Keratinocyte (primary cell): ENCODE measurements around the gene JMJD1C. TPM values are rescaled to one million over a fixed set of nuclear protein-coding genes. Genes with fewer than 3 reads are reported as not detected.

Source experiments
- DNase-seq: peaks from one replicate; pipeline ENCODE4 v3.0.0-alpha.2; 2011; ENCODE audit warnings: low read depth, missing footprints, low spot score
- FAIRE-seq: peaks from 2 replicates; lab custom pipeline; 2011; peaks lifted over from hg19 to GRCh38; lab: Jason Lieb, UNC
- H2AFZ ChIP-seq: 2 replicates; pipeline ENCODE4 v1.6.0; 2012; ENCODE audit warnings: low read length, control low read depth, inconsistent platforms; ENCODE audit not compliant: control insufficient read depth
- H3K27ac ChIP-seq: 2 replicates; pipeline ENCODE4 v1.5.1; 2011; ENCODE audit warnings: low read length; ENCODE audit not compliant: control insufficient read depth, insufficient read depth
- H3K27me3 ChIP-seq: 3 replicates; pipeline ENCODE4 v1.6.0; 2011; ENCODE audit warnings: low read length; ENCODE audit not compliant: control insufficient read depth, insufficient read depth; ENCODE audit errors: extremely low read depth
- H3K36me3 ChIP-seq, 2 experiments: 2 replicates in 1 of 2; 3 replicates in 1 of 2; pipeline ENCODE4 v1.5.1; 2011; ENCODE audit warnings: low read length in 2 of 2, mild to moderate bottlenecking in 1 of 2; ENCODE audit not compliant: control insufficient read depth in 2 of 2, insufficient read depth in 2 of 2; ENCODE audit errors: extremely low read depth in 1 of 2
- H3K4me1 ChIP-seq: 3 replicates; pipeline ENCODE4 v1.5.1; 2011; ENCODE audit warnings: low read length; ENCODE audit not compliant: control insufficient read depth, insufficient read depth; ENCODE audit errors: extremely low read depth
- H3K4me2 ChIP-seq: 3 replicates; pipeline ENCODE4 v1.6.0; 2011; ENCODE audit warnings: low read depth, low read length; ENCODE audit not compliant: control insufficient read depth, insufficient read depth; ENCODE audit errors: extremely low read depth
- H3K4me3 ChIP-seq, 3 experiments: fragments of 200-600 bp in 1 of 3; sonication (generic) in 1 of 3; 2 replicates in 2 of 3; 3 replicates in 1 of 3; pipeline ENCODE4 v1.5.1; 2011 to 2016; ENCODE audit warnings: low read length in 3 of 3, mild to moderate bottlenecking in 3 of 3, control low read depth in 2 of 3, inconsistent platforms in 1 of 3, low read depth in 1 of 3, mixed read lengths in 1 of 3, mixed run types in 1 of 3, moderate library complexity in 1 of 3; ENCODE audit not compliant: control insufficient read depth in 2 of 3, insufficient read depth in 2 of 3; ENCODE audit errors: extremely low read depth in 1 of 3
- H3K79me2 ChIP-seq: 2 replicates; pipeline ENCODE4 v1.6.0; 2012; ENCODE audit warnings: low read length; ENCODE audit not compliant: control insufficient read depth, insufficient read depth
- H3K9ac ChIP-seq: 3 replicates; pipeline ENCODE4 v1.6.0; 2011; ENCODE audit warnings: low read length; ENCODE audit not compliant: control insufficient read depth, insufficient read depth; ENCODE audit errors: extremely low read depth
- H3K9me1 ChIP-seq: 3 replicates; pipeline ENCODE4 v1.6.0; 2011; ENCODE audit warnings: low read length; ENCODE audit not compliant: control insufficient read depth, insufficient read depth; ENCODE audit errors: extremely low read depth
- H3K9me3 ChIP-seq: 2 replicates; pipeline ENCODE4 v1.5.1; 2012; ENCODE audit warnings: low read depth, low read length; ENCODE audit not compliant: control insufficient read depth
- H4K20me1 ChIP-seq: 3 replicates; pipeline ENCODE4 v1.6.0; 2011; ENCODE audit warnings: low read length; ENCODE audit not compliant: control insufficient read depth, insufficient read depth; ENCODE audit errors: extremely low read depth
- EZH2 ChIP-seq: IDR thresholded peaks from one replicate; pipeline ENCODE4 v1.6.1; 2012; ENCODE audit warnings: inconsistent platforms, mild to moderate bottlenecking, low read length, moderate library complexity
- dilution Hi-C: fragments of 300-500 bp; cut with MboI; formaldehyde crosslinking; loops from one replicate; pipeline ENCODE4 v1.7.0; 2020; ENCODE audit warnings: low sequenced_read_pairs; ENCODE audit not compliant: extremely low pct_ligation_motif_present
- polyA plus RNA-seq, 5 experiments: library from polyadenylated mRNA; depleted of rRNA in 3 of 5; stranded (reverse) in 3 of 5; stranded (forward) in 1 of 5; unstranded in 1 of 5; fragments of >200 nt; gene quantifications; 1 replicate in 1 of 5; 2 replicates in 3 of 5; 3 replicates in 1 of 5; pipeline versions ENCODE4 v1.2.1 to v1.2.3, GENCODE V29; 2011 to 2012; ENCODE audit warnings: missing spikeins in 2 of 5, low read depth in 1 of 5, low replicate concordance in 1 of 5
- TF ChIP-seq, protein P1 (sequence below), 3 experiments: IDR thresholded peaks in 1 of 3; conservative IDR thresholded peaks in 1 of 3; optimal IDR thresholded peaks in 1 of 3; 2 replicates in 2 of 3; 3 replicates in 1 of 3; pipeline versions ENCODE3 to v1.5.1; 2011; ENCODE audit warnings: low read length in 3 of 3, mild to moderate bottlenecking in 3 of 3, moderate library complexity in 2 of 3, control low read depth in 1 of 3, inconsistent platforms in 1 of 3; ENCODE audit not compliant: insufficient read depth in 2 of 3; ENCODE audit errors: extremely low read depth in 1 of 3

Gene JMJD1C
- polyA plus RNA-seq, 1 donor (not counting 4 experiments of a cell fraction or from before 2014, with no cell fraction given), result 38.2 TPM

DNA sequence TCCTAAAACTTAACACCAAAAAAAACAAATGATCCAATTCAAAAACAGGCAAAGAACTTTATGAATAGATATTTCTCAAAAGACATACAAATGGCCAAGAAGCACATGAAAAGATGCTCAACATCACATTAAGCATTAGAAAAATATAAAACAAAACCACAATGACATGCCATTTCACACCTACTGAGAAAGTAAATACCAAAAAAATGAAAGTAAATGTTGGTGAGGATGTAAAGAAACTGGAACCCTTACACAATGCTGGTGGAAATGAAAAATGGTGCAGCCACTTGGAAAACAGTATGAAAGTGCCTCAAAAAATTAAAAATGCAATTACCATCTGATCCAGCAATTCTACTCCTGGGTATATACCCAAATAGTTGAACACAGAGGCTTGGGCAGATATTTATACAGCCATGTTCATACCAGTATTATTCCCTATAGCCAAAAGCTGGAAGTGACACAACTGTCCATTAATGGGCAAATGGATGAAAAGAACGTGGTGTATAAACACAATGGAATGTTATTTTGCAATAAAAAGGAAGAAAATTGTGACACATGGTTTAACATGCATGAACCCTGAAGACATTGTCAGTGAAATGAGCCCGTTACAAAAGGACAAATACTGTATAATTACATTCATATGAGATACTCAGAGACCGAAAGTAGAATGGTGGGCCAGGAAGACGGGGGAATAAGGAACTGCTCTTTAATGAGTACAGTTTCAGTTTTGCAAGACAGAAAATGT, 89.0 kb downstream of the JMJD1C start:
- DNase-seq (no peak), FAIRE-seq (peak; percentile 84)
- H3K4me3 ChIP-seq, result no peak overlapping the region
- peaks cover 0 to 2% of the 10 kb centered on the region in 2 experiments for H3K36me3 ChIP-seq
- no peaks in the 10 kb centered on the region for H3K9me3 ChIP-seq
- H3K4me1 ChIP-seq, result peaks cover 8% of the 10 kb centered on the region
- TF ChIP-seq EZH2, result no peak
- TF ChIP-seq, protein P1, sequence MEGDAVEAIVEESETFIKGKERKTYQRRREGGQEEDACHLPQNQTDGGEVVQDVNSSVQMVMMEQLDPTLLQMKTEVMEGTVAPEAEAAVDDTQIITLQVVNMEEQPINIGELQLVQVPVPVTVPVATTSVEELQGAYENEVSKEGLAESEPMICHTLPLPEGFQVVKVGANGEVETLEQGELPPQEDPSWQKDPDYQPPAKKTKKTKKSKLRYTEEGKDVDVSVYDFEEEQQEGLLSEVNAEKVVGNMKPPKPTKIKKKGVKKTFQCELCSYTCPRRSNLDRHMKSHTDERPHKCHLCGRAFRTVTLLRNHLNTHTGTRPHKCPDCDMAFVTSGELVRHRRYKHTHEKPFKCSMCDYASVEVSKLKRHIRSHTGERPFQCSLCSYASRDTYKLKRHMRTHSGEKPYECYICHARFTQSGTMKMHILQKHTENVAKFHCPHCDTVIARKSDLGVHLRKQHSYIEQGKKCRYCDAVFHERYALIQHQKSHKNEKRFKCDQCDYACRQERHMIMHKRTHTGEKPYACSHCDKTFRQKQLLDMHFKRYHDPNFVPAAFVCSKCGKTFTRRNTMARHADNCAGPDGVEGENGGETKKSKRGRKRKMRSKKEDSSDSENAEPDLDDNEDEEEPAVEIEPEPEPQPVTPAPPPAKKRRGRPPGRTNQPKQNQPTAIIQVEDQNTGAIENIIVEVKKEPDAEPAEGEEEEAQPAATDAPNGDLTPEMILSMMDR (optimal IDR thresholded peaks at IDR 0.05 in 1 of 3, IDR thresholded peaks at IDR 0.05 in 1 of 3, conservative IDR thresholded peaks at IDR 0.05 in 1 of 3; ENCODE audit: extremely low read depth in 1 of 3, insufficient read depth in 2 of 3, low read length in 3 of 3), result no peak
- dilution Hi-C loops, result no loop called here
- no peak overlapping the region for H3K4me2 ChIP-seq
- no peak overlapping the region for H3K27ac ChIP-seq
- H4K20me1 ChIP-seq, result no peaks in the 10 kb centered on the region
- no peaks in the 10 kb centered on the region for H3K9me1 ChIP-seq
- H3K27me3 ChIP-seq, result no peaks in the 10 kb centered on the region
- H3K79me2 ChIP-seq, result peaks cover 28% of the 10 kb centered on the region
- H3K9ac ChIP-seq, result no peak overlapping the region
- no peak overlapping the region for H2AFZ ChIP-seq

DNA sequence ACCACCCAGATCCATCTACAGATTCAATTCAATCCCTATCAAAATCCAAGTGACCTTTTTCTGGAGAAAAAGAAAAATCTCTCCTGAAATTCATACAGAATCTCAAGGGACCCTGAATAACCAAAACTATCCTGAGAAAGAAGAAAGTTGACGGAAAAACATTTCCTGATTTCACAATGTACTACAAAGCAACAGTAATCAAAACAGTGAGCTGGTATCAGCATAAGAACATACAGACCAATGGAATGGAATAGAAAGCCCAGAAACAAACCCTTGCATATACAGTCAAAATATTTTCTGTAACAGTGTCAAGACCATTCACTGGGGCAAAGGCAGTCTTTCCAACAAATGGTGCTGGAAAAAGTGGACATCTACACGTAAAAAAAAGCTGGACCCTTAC, 89.9 kb downstream of the JMJD1C start:
- H2AFZ ChIP-seq, result no peak overlapping the region
- H3K79me2 ChIP-seq, result peaks cover 28% of the 10 kb centered on the region
- H3K27me3 ChIP-seq, result no peaks in the 10 kb centered on the region
- no peak overlapping the region for H3K4me3 ChIP-seq
- no peak for DNase-seq
- H3K4me2 ChIP-seq, result no peak overlapping the region
- no peak for TF ChIP-seq EZH2
- TF ChIP-seq, protein P1 (optimal IDR thresholded peaks at IDR 0.05 in 1 of 3, IDR thresholded peaks at IDR 0.05 in 1 of 3, conservative IDR thresholded peaks at IDR 0.05 in 1 of 3; ENCODE audit: extremely low read depth in 1 of 3, insufficient read depth in 2 of 3, low read length in 3 of 3), result no peak
- peaks cover 0 to 2% of the 10 kb centered on the region in 2 experiments for H3K36me3 ChIP-seq
- H3K9ac ChIP-seq, result no peak overlapping the region
- H3K9me1 ChIP-seq, result no peaks in the 10 kb centered on the region
- no peak overlapping the region for H3K27ac ChIP-seq
- no peaks in the 10 kb centered on the region for H4K20me1 ChIP-seq
- H3K9me3 ChIP-seq, result no peaks in the 10 kb centered on the region
- dilution Hi-C loops, result no loop called here
- H3K4me1 ChIP-seq, result peaks cover 8% of the 10 kb centered on the region
- no peak for FAIRE-seq
